Measurements from ENCODE around the gene C12orf50.

GRCh38 chr12:88063375-88063774 lies 34.2 kb upstream of the C12orf50 start:
- TF ChIP-seq CTCF (IDR thresholded peaks at IDR 0.05; ENCODE audit: low read depth, low read length, poor library complexity, severe bottlenecking) (no peak), EZH2phosphoT487 (IDR thresholded peaks at IDR 0.05; ENCODE audit: borderline replicate concordance, low read length) (no peak)
